GM21423 (cell line): Measurements from ENCODE around the gene AMBN.
"Not testable (repeated sequence)": the region's sequence is repeated elsewhere in the genome, so short reads cannot be mapped to it uniquely, and the experiment has no call there.

Experiments used
- ATAC-seq: cut with Tn5 transposase; IDR thresholded peaks from one replicate; pipeline ENCODE4 v1.9.1; 2021; ENCODE audit warnings: mild to moderate bottlenecking, moderate library complexity; ENCODE audit not compliant: unreplicated experiment

The AMBN gene

GRCh38 chr4:70607334-70607853, 15.3 kb downstream of the AMBN start:
- no peak for ATAC-seq

GRCh38 chr4:70608324-70608723, 16.3 kb downstream of the AMBN start:
- ATAC-seq, result no peak

GRCh38 chr4:70613306-70614183, 21.5 kb downstream of the AMBN start:
- peak; percentile 76 for ATAC-seq

GRCh38 chr4:70614184-70614555, 22.1 kb downstream of the AMBN start:
- ATAC-seq, result no peak

- ATAC-seq, result no peak
Observed at GRCh38 chr4:70619288-70619687, 27.2 kb downstream of the AMBN start.

GRCh38 chr4:70619778-70620177, 27.7 kb downstream of the AMBN start:
- ATAC-seq, result no peak

GRCh38 chr4:70623323-70623722, 31.3 kb downstream of the AMBN start:
- no peak for ATAC-seq

GRCh38 chr4:70624226-70624793, 32.3 kb downstream of the AMBN start:
- ATAC-seq, result no peak

GRCh38 chr4:70627620-70628019, 35.6 kb downstream of the AMBN start:
- no peak for ATAC-seq

GRCh38 chr4:70628444-70628843, 36.4 kb downstream of the AMBN start, which contains the start of gene ENAM:
Gene ENAM, plus strand, starts transcription at chr4:70628744. Its CDS starts 757 bp downstream, at chr4:70629501.
- no peak for ATAC-seq

- ATAC-seq, result no peak
Observed at GRCh38 chr4:70629469-70630090, 37.5 kb downstream of the AMBN start.

GRCh38 chr4:70630162-70630561, 38.1 kb downstream of the AMBN start:
- ATAC-seq, result no peak

GRCh38 chr4:70632028-70632427, 40.0 kb downstream of the AMBN start:
- ATAC-seq, result no peak

- no peak for ATAC-seq
Observed at GRCh38 chr4:70634482-70634881, 42.4 kb downstream of the AMBN start.

GRCh38 chr4:70637239-70637913, 45.3 kb downstream of the AMBN start:
- peak; percentile 68 for ATAC-seq

GRCh38 chr4:70640192-70640591, 48.1 kb downstream of the AMBN start:
- ATAC-seq, result no peak

- not testable (repeated sequence) for ATAC-seq
Observed at GRCh38 chr4:70650741-70651140, 58.7 kb downstream of the AMBN start.

GRCh38 chr4:70651864-70652506, 59.9 kb downstream of the AMBN start:
- ATAC-seq, result peak; percentile 37

- peak; percentile 72 for ATAC-seq
Observed at GRCh38 chr4:70654605-70655011, 62.6 kb downstream of the AMBN start.
